ENCODE measurements around the gene CIRBP. TPM values are rescaled to one million over a fixed set of nuclear protein-coding genes. Genes with fewer than 3 reads are reported as not detected.

CIRBP gene
- total RNA-seq, 1 experiment from 2014 or later, result 287 TPM

DNA sequence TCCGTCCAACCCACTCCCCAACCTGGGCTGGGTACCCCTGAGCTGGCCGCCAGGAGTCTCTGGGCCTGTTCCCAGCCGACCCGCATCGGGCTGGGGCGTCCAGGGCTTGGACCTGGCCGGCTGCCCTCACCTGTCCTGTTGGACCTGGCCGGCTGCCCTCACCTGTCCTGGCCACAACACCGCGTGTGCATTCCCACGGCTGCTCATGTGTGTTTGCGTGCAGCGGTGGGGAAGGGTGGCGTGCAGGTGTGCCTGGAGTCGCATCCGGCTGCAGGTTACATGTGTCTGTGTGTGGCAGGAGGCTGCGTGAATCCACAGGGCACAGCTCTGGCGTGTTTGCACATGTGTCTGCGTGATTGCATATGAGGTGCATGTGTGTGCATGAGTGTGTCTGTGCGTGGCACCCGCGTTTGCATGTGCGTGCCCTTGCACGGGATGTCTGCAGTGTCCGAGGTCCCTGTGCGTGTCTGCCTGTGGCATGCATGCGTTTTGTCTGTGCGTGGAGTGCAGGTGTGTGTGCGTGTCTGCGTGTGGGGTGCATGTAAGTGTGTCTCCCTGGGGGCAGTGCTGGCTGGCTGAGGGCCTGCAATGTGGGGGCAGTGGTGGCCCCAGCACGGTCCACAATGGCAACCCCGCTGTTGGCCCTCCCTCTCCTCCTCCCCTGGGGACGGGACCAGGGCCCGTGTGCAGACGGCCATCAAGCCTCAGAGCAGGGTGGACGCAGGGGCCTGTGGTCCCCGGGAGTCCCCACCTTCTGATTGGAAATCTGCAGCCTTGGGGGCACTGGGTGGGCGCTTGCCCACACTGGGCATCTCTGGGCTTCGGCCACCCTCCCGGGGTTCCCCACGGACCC lies 19.9 kb downstream of the CIRBP start:
- POLR2A ChIA-PET (ENCODE audit: low non-redundant PET), result no interaction called here
- TF ChIP-seq CTCF (conservative IDR thresholded peaks at IDR 0.05; ENCODE audit: low read depth, low read length) (no peak), EZH2 (IDR thresholded peaks at IDR 0.05; ENCODE audit: borderline replicate concordance, low read depth, low read length, poor library complexity, severe bottlenecking) (no peak)
- H3K4me3 ChIP-seq (ENCODE audit: low read depth, low read length, poor library complexity, severe bottlenecking), result no peak overlapping the region
- H3K9me3 ChIP-seq (ENCODE audit: low read depth, low read length, poor library complexity, severe bottlenecking), result no peaks in the 10 kb centered on the region
- CTCF ChIA-PET, result no interaction called here
- H3K36me3 ChIP-seq (ENCODE audit: insufficient read depth, low read length, poor library complexity, severe bottlenecking), result no peaks in the 10 kb centered on the region
- DNase-seq (ENCODE audit: low spot score), result no peak
- no peak overlapping the region for H3K27ac ChIP-seq (ENCODE audit: low read depth, low read length, poor library complexity, severe bottlenecking)
- H3K4me1 ChIP-seq (ENCODE audit: insufficient read depth, low read length, poor library complexity, severe bottlenecking), result peaks cover 18% of the 10 kb centered on the region
- intact Hi-C loops (cut with micrococcal nuclease; ENCODE audit: unreplicated experiment), result no loop called here
- BruUV-seq (replicated peaks), result no TSS peak
- H3K27me3 ChIP-seq (replicated peaks; ENCODE audit: insufficient read depth, low read depth, low read length, poor library complexity), result peaks cover 33% of the 10 kb centered on the region

DNA sequence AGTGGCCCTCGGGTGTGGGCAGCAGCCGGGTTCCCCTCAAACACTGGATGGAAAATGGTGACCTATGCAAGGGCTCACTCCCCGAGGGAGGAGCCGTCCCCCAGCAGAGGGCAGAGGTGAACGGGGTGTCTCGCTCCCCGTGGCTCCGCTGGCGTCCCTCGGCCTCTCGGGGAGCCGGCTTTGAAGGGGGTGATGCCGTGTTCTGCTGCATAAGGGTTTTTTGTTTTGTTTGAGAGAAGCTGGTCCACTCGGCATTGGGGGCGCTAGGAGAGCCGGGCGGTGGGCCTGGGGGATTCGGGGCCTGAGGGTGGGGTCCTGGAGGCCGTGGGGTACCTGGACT lies 20.5 kb downstream of the CIRBP start:
- BruUV-seq (replicated peaks), result no TSS peak
- POLR2A ChIA-PET (ENCODE audit: low non-redundant PET), result no interaction called here
- H3K4me1 ChIP-seq (ENCODE audit: insufficient read depth, low read length, poor library complexity, severe bottlenecking), result peaks cover 18% of the 10 kb centered on the region
- CTCF ChIA-PET, result no interaction called here
- peaks cover 28% of the 10 kb centered on the region for H3K27me3 ChIP-seq (replicated peaks; ENCODE audit: insufficient read depth, low read depth, low read length, poor library complexity)
- H3K9me3 ChIP-seq (ENCODE audit: low read depth, low read length, poor library complexity, severe bottlenecking), result no peaks in the 10 kb centered on the region
- H3K4me3 ChIP-seq (ENCODE audit: low read depth, low read length, poor library complexity, severe bottlenecking), result no peak overlapping the region
- intact Hi-C loops (cut with micrococcal nuclease; ENCODE audit: unreplicated experiment), result no loop called here
- DNase-seq (ENCODE audit: low spot score), result no peak
- no peaks in the 10 kb centered on the region for H3K36me3 ChIP-seq (ENCODE audit: insufficient read depth, low read length, poor library complexity, severe bottlenecking)
- no peak overlapping the region for H3K27ac ChIP-seq (ENCODE audit: low read depth, low read length, poor library complexity, severe bottlenecking)
- TF ChIP-seq CTCF (conservative IDR thresholded peaks at IDR 0.05; ENCODE audit: low read depth, low read length) (no peak), EZH2 (IDR thresholded peaks at IDR 0.05; ENCODE audit: borderline replicate concordance, low read depth, low read length, poor library complexity, severe bottlenecking) (no peak)

DNA sequence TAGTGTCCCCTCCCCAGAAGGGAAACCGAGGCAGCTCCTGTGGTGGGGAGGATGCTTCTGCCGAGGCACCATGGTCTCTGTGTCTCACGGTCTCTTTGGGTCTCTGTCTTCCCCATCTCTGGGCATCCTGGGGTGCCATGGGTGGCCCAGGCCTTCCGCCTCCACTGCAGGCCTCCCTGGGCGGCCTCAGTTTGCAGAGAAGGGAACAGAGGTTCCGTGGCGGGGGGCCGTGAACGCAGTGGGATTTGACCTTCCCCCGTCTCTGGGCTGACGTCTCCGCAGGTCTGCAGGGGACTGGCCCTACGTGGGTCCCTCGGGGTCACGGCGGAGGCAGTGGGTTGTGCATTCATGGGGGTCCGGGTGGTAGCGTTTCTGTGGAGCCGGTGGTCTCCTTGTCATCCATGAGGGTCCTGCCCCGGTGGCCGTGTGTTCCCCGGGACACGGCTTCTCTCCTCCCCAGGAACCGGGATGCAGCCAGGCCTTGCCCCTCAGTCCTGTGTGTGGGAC lies 21.1 kb downstream of the CIRBP start:
- intact Hi-C loops (cut with micrococcal nuclease; ENCODE audit: unreplicated experiment), result no loop called here
- no TSS peak for BruUV-seq (replicated peaks)

More for the DNA sequence above, 21.1 kb downstream of the CIRBP start:
- ChIA-PET CTCF (no interaction called here), POLR2A (ENCODE audit: low non-redundant PET) (no interaction called here)
- TF ChIP-seq EZH2 (IDR thresholded peaks at IDR 0.05; ENCODE audit: borderline replicate concordance, low read depth, low read length, poor library complexity, severe bottlenecking), result no peak
- no peak for TF ChIP-seq CTCF (conservative IDR thresholded peaks at IDR 0.05; ENCODE audit: low read depth, low read length)
- Histone ChIP-seq H3K4me3 (ENCODE audit: low read depth, low read length, poor library complexity, severe bottlenecking) (no peak overlapping the region), H3K36me3 (ENCODE audit: insufficient read depth, low read length, poor library complexity, severe bottlenecking) (no peaks in the 10 kb centered on the region), H3K9me3 (ENCODE audit: low read depth, low read length, poor library complexity, severe bottlenecking) (no peaks in the 10 kb centered on the region), H3K4me1 (ENCODE audit: insufficient read depth, low read length, poor library complexity, severe bottlenecking) (peaks cover 21% of the 10 kb centered on the region), H3K27ac (ENCODE audit: low read depth, low read length, poor library complexity, severe bottlenecking) (no peak overlapping the region), H3K27me3 (replicated peaks; ENCODE audit: insufficient read depth, low read depth, low read length, poor library complexity) (peaks cover 22% of the 10 kb centered on the region)
- no peak for DNase-seq (ENCODE audit: low spot score)

Data from A673 (cell line).